ENCODE measurements around the gene CEACAM1.
"Not testable (repeated sequence)": the region's sequence is repeated elsewhere in the genome, so short reads cannot be mapped to it uniquely, and the experiment has no call there.

Gene CEACAM1

DNA sequence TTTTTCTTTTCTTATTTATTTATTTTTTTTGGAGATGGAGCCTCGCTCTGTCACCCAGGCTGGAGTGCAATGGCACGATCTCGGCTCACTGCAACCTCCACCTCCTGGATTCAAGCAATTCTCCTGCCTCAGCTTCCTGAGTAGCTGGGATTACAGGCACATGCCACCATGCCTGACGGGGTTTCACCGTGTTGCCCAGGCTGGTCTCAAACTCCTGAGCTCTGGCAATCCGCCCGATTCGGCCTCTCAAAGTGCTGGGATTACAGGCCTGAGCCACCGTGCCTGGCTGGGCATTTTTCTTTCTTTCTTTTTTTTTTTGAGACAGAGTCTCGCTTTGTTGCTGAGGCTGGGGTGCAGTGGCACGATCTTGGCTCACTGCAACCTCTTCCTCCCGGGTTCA lies 6.0 kb downstream of the CEACAM1 start:
- not testable (repeated sequence) for H3K27me3 ChIP-seq (ENCODE audit: control insufficient read depth, insufficient read depth, low read length); H3K4me3 ChIP-seq (ENCODE audit: low read length); H3K36me3 ChIP-seq (ENCODE audit: control insufficient read depth, insufficient read depth, low read length); H3K9me3 ChIP-seq (ENCODE audit: control insufficient read depth, low read length); H3K4me1 ChIP-seq (ENCODE audit: control insufficient read depth, insufficient read depth, low read length); H3K9ac ChIP-seq (ENCODE audit: low read length)

DNA sequence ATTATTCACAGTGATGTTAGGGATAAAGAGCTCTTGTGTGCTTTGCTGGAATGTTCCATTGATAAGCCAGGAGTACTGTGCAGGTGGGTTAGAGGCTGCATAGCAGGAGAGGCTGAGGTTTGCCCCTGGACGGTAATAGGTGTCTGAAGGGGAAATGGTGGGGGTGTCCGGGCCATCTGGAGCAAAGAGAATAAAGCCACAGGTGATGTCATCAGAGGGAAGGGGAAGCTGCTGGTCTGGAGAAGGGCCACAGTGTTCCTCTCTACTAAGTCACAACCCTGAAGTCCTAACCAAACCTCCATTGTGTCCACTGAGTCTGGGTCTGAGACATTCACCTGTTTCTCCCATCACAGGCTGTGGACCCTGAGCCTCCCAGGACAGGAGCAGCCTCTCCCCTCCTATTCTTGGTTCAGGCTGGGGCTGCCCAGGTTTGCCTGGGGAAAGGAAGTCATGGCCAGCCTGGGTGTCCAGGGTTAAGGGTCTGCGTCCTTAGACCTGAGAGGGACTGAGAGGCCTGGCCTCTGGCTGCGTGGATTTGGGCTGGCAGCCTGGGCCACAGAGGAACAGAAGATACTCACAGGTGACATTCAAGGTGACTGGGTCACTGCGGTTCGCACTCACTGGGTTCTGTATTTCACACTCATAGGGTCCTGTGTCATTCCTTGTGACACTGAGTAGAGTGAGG lies 6.8 kb downstream of the CEACAM1 start:
- Histone ChIP-seq H3K4me3 (ENCODE audit: low read length) (no peak overlapping the region), H3K27me3 (ENCODE audit: control insufficient read depth, insufficient read depth, low read length) (no peaks in the 10 kb centered on the region), H3K4me1 (ENCODE audit: control insufficient read depth, insufficient read depth, low read length) (peaks cover 4% of the 10 kb centered on the region)

GRCh38 chr19:42519108-42519507 lies 9.2 kb downstream of the CEACAM1 start:
- Histone ChIP-seq H3K9me3 (ENCODE audit: control insufficient read depth, low read length) (no peaks in the 10 kb centered on the region), H3K4me3 (ENCODE audit: low read length) (no peak overlapping the region), H3K27me3 (ENCODE audit: control insufficient read depth, insufficient read depth, low read length) (no peaks in the 10 kb centered on the region), H3K9ac (ENCODE audit: low read length) (no peak overlapping the region), H3K4me1 (ENCODE audit: control insufficient read depth, insufficient read depth, low read length) (no peaks in the 10 kb centered on the region), H3K36me3 (ENCODE audit: control insufficient read depth, insufficient read depth, low read length) (no peaks in the 10 kb centered on the region)

More for the DNA sequence above, 6.8 kb downstream of the CEACAM1 start:
- Histone ChIP-seq H3K9me3 (ENCODE audit: control insufficient read depth, low read length) (no peaks in the 10 kb centered on the region), H3K9ac (ENCODE audit: low read length) (no peak overlapping the region), H3K36me3 (ENCODE audit: control insufficient read depth, insufficient read depth, low read length) (no peaks in the 10 kb centered on the region)

DNA sequence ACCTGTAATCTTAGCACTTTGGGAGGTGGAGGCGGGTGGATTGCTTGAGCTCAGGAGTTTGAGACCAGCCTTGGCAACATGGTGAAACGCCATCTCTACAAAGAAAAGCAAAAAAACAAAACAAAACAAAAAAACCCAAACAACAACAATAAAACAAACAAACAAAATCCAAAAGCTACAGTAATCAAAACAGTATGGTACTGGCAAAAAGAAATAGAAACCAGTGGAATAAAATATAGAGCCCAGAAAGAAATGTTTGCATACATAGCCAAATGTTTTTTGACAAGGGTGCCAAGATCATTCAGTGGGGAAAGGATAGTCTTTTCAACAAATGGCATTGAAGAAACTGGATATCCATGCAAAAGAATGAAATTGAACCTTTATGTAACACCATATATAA lies 11.5 kb downstream of the CEACAM1 start:
- H3K36me3 ChIP-seq (ENCODE audit: control insufficient read depth, insufficient read depth, low read length) = no peaks in the 10 kb centered on the region

DNA sequence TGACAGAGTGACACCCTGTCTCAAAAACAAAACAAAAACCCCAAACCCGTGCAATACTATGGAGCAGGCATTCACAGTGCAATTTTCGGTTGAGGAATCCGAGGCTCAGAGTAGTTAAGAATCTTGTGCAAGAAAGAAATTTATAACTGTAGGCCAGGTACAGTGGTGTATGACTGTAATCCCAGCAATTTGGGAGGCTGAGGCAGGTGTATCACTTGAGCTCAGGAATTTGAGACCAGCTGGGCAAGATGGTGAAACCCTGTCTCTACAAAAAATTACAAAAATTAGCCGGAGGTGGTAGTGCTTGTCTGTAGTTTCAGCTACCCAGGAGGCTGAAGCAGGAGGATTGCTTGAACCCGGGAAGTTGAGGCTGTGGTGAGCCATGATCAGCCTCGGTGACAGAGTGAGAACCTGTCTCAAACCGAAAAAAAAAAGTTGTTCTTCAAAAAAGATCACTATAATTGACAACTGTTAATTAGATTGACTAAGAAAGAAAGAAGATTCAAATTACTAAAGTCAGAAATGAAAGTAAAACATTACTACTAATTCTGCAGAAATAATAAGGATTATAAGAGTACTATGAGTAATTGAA lies 12.9 kb downstream of the CEACAM1 start:
- H3K27me3 ChIP-seq (ENCODE audit: control insufficient read depth, insufficient read depth, low read length) = no peaks in the 10 kb centered on the region
- H3K36me3 ChIP-seq (ENCODE audit: control insufficient read depth, insufficient read depth, low read length) = no peaks in the 10 kb centered on the region
- no peaks in the 10 kb centered on the region for H3K9me3 ChIP-seq (ENCODE audit: control insufficient read depth, low read length)
- H3K9ac ChIP-seq (ENCODE audit: low read length) = no peak overlapping the region
- H3K4me3 ChIP-seq (ENCODE audit: low read length) = no peak overlapping the region
- no peaks in the 10 kb centered on the region for H3K4me1 ChIP-seq (ENCODE audit: control insufficient read depth, insufficient read depth, low read length)

More for the DNA sequence above, 11.5 kb downstream of the CEACAM1 start:
- Histone ChIP-seq H3K4me1 (ENCODE audit: control insufficient read depth, insufficient read depth, low read length) (no peaks in the 10 kb centered on the region), H3K4me3 (ENCODE audit: low read length) (no peak overlapping the region), H3K27me3 (ENCODE audit: control insufficient read depth, insufficient read depth, low read length) (no peaks in the 10 kb centered on the region), H3K9ac (ENCODE audit: low read length) (no peak overlapping the region), H3K9me3 (ENCODE audit: control insufficient read depth, low read length) (no peaks in the 10 kb centered on the region)

GRCh38 chr19:42514449-42514848 lies 13.8 kb downstream of the CEACAM1 start:
- Histone ChIP-seq H3K4me1 (ENCODE audit: control insufficient read depth, insufficient read depth, low read length) (no peaks in the 10 kb centered on the region), H3K27me3 (ENCODE audit: control insufficient read depth, insufficient read depth, low read length) (no peaks in the 10 kb centered on the region), H3K9me3 (ENCODE audit: control insufficient read depth, low read length) (no peaks in the 10 kb centered on the region), H3K4me3 (ENCODE audit: low read length) (no peak overlapping the region), H3K9ac (ENCODE audit: low read length) (no peak overlapping the region), H3K36me3 (ENCODE audit: control insufficient read depth, insufficient read depth, low read length) (no peaks in the 10 kb centered on the region)

DNA sequence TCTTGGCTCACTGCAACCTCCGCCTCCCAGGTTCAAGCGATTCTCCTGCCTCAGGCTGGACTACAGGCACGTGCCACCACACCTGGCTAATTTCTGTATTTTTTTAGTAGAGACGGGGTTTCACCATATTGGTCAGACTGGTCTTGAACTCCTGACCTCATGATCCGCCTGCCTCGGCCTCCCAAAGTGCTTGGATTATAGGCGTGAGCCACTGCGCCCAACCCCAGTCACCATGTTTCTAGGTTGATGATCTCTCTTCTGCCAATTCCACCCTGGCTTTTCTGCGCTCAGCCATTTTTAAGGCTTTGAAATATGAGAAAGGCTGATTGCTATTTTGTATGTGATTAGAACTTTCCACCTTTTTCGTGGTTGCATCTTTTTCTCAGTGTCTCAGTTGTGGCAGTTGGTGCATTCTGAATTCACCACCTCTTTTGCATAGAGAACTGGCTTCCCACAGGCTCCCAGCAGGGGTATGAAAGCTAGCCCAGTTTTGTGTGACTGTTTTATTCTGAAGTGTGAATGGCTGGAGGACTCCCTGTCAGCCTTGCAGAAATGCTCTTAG lies 15.5 kb downstream of the CEACAM1 start:
- Histone ChIP-seq H3K4me3 (ENCODE audit: low read length) (no peak overlapping the region), H3K27me3 (ENCODE audit: control insufficient read depth, insufficient read depth, low read length) (no peaks in the 10 kb centered on the region), H3K9ac (ENCODE audit: low read length) (no peak overlapping the region), H3K4me1 (ENCODE audit: control insufficient read depth, insufficient read depth, low read length) (no peaks in the 10 kb centered on the region), H3K9me3 (ENCODE audit: control insufficient read depth, low read length) (no peaks in the 10 kb centered on the region), H3K36me3 (ENCODE audit: control insufficient read depth, insufficient read depth, low read length) (no peaks in the 10 kb centered on the region)

DNA sequence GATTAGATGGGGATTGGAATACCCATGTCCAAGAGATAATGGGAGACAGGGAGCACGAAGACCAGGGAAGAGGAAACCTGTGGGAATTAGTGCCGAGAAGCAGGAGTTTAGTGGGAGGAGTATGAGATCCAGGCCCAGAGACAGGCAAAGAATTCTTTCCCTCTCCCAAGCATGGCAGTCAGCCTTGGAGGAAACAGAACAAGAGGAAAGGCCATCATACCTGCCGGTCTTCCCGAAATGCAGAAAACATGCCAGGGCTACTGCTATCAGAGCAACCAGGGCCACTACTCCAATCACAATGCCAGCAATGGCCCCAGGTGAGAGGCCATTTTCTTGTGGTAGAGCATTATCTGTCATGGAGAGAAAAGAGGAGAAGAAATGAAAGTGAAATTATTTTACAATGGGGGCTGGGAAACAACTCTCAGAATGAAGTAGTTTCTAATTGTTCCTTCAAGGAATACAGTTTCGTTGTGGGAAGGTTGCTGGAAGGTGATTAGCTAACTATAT lies 16.1 kb downstream of the CEACAM1 start:
- Histone ChIP-seq H3K9me3 (ENCODE audit: control insufficient read depth, low read length) (no peaks in the 10 kb centered on the region), H3K36me3 (ENCODE audit: control insufficient read depth, insufficient read depth, low read length) (no peaks in the 10 kb centered on the region), H3K9ac (ENCODE audit: low read length) (no peak overlapping the region), H3K27me3 (ENCODE audit: control insufficient read depth, insufficient read depth, low read length) (no peaks in the 10 kb centered on the region), H3K4me1 (ENCODE audit: control insufficient read depth, insufficient read depth, low read length) (no peaks in the 10 kb centered on the region), H3K4me3 (ENCODE audit: low read length) (no peak overlapping the region)

- no peaks in the 10 kb centered on the region for H3K4me1 ChIP-seq (ENCODE audit: control insufficient read depth, insufficient read depth, low read length)
- H3K27me3 ChIP-seq (ENCODE audit: control insufficient read depth, insufficient read depth, low read length) = no peaks in the 10 kb centered on the region
- no peaks in the 10 kb centered on the region for H3K36me3 ChIP-seq (ENCODE audit: control insufficient read depth, insufficient read depth, low read length)
- H3K9ac ChIP-seq (ENCODE audit: low read length) = no peak overlapping the region
- no peak overlapping the region for H3K4me3 ChIP-seq (ENCODE audit: low read length)
- no peaks in the 10 kb centered on the region for H3K9me3 ChIP-seq (ENCODE audit: control insufficient read depth, low read length)
These were observed 16.9 kb downstream of the CEACAM1 start for GRCh38 chr19:42511340-42511739.

DNA sequence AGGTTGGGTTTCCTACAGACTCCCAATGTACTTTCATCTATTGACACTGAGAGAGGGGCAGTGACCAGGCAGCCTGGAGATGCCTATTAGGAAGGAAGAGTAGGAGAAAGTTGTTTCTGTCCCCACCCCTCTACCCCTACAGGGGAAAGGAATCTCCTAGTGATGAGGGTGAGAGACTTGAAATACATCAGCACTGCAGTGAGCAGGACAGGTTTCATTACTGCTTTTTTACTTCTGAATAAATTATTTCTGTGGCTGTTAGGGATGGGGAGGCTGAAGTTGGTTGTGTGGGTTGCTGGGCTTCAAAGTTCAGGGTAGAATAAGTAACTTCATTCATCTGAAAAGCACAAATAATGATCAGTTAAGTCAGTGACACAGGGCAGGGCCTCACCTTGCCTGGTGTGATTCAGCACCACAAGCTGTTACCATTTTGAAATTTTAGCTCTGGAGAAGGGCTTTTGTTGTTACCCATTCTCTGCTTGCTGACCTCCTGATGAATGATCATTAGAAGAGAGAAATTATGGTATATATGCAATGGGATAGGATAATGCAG lies 19.3 kb downstream of the CEACAM1 start:
- Histone ChIP-seq H3K9me3 (ENCODE audit: control insufficient read depth, low read length) (no peaks in the 10 kb centered on the region), H3K36me3 (ENCODE audit: control insufficient read depth, insufficient read depth, low read length) (no peaks in the 10 kb centered on the region), H3K4me3 (ENCODE audit: low read length) (no peak overlapping the region), H3K27me3 (ENCODE audit: control insufficient read depth, insufficient read depth, low read length) (no peaks in the 10 kb centered on the region), H3K9ac (ENCODE audit: low read length) (no peak overlapping the region), H3K4me1 (ENCODE audit: control insufficient read depth, insufficient read depth, low read length) (no peaks in the 10 kb centered on the region)

GRCh38 chr19:42505066-42505465 lies 23.2 kb downstream of the CEACAM1 start:
- Histone ChIP-seq H3K27me3 (ENCODE audit: control insufficient read depth, insufficient read depth, low read length) (no peaks in the 10 kb centered on the region), H3K4me3 (ENCODE audit: low read length) (no peak overlapping the region), H3K9ac (ENCODE audit: low read length) (no peak overlapping the region), H3K4me1 (ENCODE audit: control insufficient read depth, insufficient read depth, low read length) (no peaks in the 10 kb centered on the region), H3K9me3 (ENCODE audit: control insufficient read depth, low read length) (no peaks in the 10 kb centered on the region), H3K36me3 (ENCODE audit: control insufficient read depth, insufficient read depth, low read length) (no peaks in the 10 kb centered on the region)

- Histone ChIP-seq H3K9ac (ENCODE audit: low read length) (no peak overlapping the region), H3K4me1 (ENCODE audit: control insufficient read depth, insufficient read depth, low read length) (peaks cover 18% of the 10 kb centered on the region), H3K9me3 (ENCODE audit: control insufficient read depth, low read length) (no peaks in the 10 kb centered on the region), H3K4me3 (ENCODE audit: low read length) (no peak overlapping the region), H3K27me3 (ENCODE audit: control insufficient read depth, insufficient read depth, low read length) (no peaks in the 10 kb centered on the region), H3K36me3 (ENCODE audit: control insufficient read depth, insufficient read depth, low read length) (no peaks in the 10 kb centered on the region)
These were observed 26.5 kb downstream of the CEACAM1 start for GRCh38 chr19:42501733-42502132.

Measured in mucosa of stomach (tissue), 1 donor.